GM12891 (cell line): ENCODE data around the gene KPNA2.
"Not testable (repeated sequence)": the region's sequence is repeated elsewhere in the genome, so short reads cannot be mapped to it uniquely, and the experiment has no call there.

ENCODE experiments used
- DNase-seq: peaks from one replicate; pipeline ENCODE4 v3.0.0; 2011; ENCODE audit warnings: low spot score; ENCODE audit not compliant: insufficient read length
- FAIRE-seq: peaks from 2 replicates; lab custom pipeline; 2011; peaks lifted over from hg19 to GRCh38; lab: Jason Lieb, UNC
- PAX5 ChIP-seq: IDR thresholded peaks from 2 replicates; pipeline ENCODE4 v1.6.1; 2011; ENCODE audit warnings: low read length, moderate library complexity, mild to moderate bottlenecking; ENCODE audit not compliant: insufficient read depth, severe bottlenecking
- POLR2A ChIP-seq: IDR thresholded peaks from 2 replicates; pipeline ENCODE4 v1.6.1; 2011; ENCODE audit warnings: low read depth, low read length, control low read depth
- POLR2AphosphoS5 ChIP-seq: IDR thresholded peaks from 2 replicates; pipeline ENCODE4 v1.6.1; 2011; ENCODE audit warnings: low read depth, low read length, control low read depth
- POU2F2 ChIP-seq: IDR thresholded peaks from 2 replicates; pipeline ENCODE4 v1.6.1; 2011; ENCODE audit warnings: low read depth, mild to moderate bottlenecking, control low read depth, low read length, moderate library complexity
- SPI1 ChIP-seq: IDR thresholded peaks from 2 replicates; pipeline ENCODE4 v1.6.1; 2011; ENCODE audit warnings: low read depth, low read length, control low read depth
- TAF1 ChIP-seq: IDR thresholded peaks from 2 replicates; pipeline ENCODE4 v1.6.1; 2011; ENCODE audit warnings: low read depth, low read length, control low read depth

The KPNA2 gene

GRCh38 chr17:67998466-67998865 lies 37.1 kb upstream of the KPNA2 start:
- no peak for DNase-seq
- TF ChIP-seq PAX5: no peak
- no peak for TF ChIP-seq TAF1
- no peak for TF ChIP-seq POLR2AphosphoS5
- TF ChIP-seq POU2F2: no peak
- TF ChIP-seq SPI1: no peak
- no peak for TF ChIP-seq POLR2A
- peak; percentile 33 for FAIRE-seq

DNA sequence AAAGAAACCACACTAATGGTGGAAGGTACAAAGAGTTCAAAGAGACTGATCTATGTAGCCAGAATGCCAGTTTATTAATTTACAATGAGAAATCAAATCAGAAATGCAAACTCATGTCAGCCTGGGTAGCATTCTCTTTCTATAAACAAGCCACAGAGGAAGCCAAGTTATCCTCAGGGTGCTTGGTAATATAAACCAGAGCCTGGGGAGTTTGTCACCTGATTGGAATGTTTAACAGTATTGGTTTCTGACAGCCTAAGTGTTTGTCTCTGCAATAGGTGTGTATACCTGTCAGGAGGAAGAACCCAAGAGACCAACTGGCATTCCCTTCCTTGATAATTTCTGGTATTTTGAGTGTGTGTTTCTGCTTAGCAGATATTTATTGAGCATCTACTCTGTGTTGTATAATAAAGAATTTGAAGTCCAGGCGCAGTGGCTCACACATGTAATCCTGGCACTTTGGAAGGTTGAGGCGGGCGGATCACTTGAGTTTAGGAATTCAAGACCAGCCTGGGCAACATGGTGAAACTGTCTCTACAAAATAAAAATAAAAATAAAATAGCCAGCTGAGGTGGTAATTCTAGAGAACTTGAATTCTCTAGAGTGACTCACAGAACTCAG lies 36.1 kb upstream of the KPNA2 start:
- TF ChIP-seq POLR2AphosphoS5: no peak
- TF ChIP-seq SPI1: no peak
- no peak for TF ChIP-seq POU2F2
- no peak for TF ChIP-seq TAF1
- TF ChIP-seq PAX5: no peak
- no peak for TF ChIP-seq POLR2A
- no peak for FAIRE-seq

GRCh38 chr17:68004201-68004600 lies 31.3 kb upstream of the KPNA2 start:
- FAIRE-seq: no peak
- TF ChIP-seq POU2F2 (no peak), SPI1 (no peak), POLR2A (no peak), TAF1 (no peak), POLR2AphosphoS5 (no peak), PAX5 (no peak)
- DNase-seq: no peak

More for the DNA sequence above, 36.1 kb upstream of the KPNA2 start:
- DNase-seq: no peak

GRCh38 chr17:68006797-68007196 lies 28.7 kb upstream of the KPNA2 start:
- no peak for TF ChIP-seq POLR2AphosphoS5
- no peak for TF ChIP-seq PAX5
- no peak for TF ChIP-seq POU2F2
- no peak for TF ChIP-seq TAF1
- no peak for TF ChIP-seq POLR2A
- DNase-seq (no peak), FAIRE-seq (no peak)

DNA sequence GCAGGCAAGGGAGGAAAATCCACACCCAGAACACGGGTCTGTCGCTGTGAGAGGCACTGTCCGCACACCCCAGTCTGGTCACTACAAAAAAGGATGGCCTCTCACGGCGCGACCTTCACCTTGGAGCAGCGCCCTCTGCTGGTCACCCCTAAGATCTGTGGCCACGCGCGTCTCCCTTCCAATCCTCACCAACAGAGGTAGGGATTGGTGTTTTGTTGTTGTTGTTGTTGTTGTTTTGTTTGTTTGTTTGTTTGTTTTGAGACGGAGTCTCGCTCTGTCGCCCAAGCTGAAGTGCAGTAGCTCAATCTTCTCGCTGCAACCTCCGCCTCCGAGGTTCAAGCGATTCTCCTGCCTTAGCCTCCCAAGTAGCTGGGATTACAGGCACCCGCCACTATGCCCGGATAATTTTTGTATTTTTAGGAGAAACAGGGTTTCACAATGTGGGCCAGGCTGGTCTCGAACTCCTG lies 24.3 kb upstream of the KPNA2 start:
- DNase-seq (peak; percentile 51), FAIRE-seq (peak; percentile 26)

DNA sequence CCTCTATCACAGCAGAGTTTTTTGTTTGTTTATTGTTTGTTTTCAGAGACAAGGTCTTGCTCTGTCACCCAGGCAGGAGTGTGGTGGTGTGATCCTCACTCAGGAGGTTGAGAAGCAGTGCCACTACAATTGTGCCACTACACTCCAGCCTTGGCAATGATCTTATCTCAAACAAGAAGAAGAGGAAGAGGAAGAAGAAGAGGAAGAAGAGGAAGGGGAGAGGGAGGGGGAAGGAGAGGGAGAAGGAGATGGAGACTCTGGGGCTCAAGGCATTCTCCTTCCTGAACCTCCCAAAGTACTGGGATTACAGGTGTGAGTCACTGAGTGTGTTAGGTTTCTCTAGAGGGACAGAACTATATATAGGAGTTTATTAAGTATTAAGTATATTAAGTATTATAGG lies 22.1 kb upstream of the KPNA2 start:
- DNase-seq (no peak), FAIRE-seq (no peak)
- TF ChIP-seq SPI1 (no peak), POU2F2 (no peak), TAF1 (no peak), POLR2AphosphoS5 (no peak), POLR2A (no peak), PAX5 (no peak)

More for the DNA sequence above, 24.3 kb upstream of the KPNA2 start:
- TF ChIP-seq POLR2AphosphoS5 (no peak), PAX5 (no peak), POU2F2 (no peak), POLR2A (no peak), SPI1 (no peak), TAF1 (no peak)

DNA sequence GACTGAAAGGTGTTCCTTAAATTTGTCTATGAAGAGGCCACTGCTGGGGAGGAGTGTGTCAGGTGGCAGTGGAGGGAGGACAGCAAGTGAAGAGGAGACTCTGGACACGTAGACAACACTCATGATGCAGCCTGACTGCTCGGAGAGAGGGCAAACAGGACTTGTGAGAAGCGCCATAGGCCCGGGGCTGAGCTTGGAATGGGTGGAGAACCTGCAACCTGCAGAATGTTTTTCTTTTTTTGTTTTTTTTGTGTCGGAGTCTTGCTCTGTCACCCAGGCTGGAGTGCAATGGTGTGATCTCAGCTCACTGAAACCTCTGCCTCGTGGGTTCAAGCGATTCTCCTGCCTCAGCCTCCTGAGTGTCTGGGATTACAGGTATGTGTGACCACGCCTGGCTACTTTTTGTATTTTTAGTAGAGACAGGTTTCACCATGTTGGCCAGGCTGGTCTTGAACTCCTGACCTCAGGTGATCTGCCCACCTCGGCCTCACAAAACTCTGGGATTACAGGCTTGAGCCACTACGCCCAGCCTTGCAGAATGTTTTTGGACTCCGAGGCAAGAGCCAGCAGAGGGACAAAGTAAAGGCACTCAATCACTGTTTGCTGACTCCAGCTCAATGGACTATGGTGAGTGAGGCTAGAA lies 20.3 kb upstream of the KPNA2 start:
- TF ChIP-seq TAF1: no peak
- no peak for TF ChIP-seq PAX5
- no peak for TF ChIP-seq SPI1
- TF ChIP-seq POU2F2: no peak
- TF ChIP-seq POLR2AphosphoS5: no peak
- TF ChIP-seq POLR2A: no peak
- no peak for FAIRE-seq
- DNase-seq: no peak

DNA sequence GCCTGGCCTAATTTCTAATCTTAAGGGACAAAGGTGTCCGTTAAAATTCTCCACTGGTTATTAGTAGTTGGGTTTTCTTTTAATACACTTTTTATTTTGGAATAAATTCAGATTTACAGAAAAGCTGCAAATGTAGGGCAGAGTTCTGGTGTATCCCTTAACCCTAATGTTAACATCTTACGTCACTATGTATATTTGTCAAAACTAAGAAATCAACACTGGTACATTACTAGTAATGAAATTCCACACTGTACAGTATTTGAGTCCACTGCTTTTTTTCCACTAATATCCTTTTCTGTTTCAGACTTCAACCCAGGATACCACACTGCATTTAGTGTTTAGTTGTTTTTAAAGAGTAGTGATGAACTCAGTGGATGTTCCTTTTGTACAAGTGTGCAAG lies 18.7 kb upstream of the KPNA2 start:
- no peak for DNase-seq
- TF ChIP-seq POLR2A: no peak
- no peak for TF ChIP-seq POLR2AphosphoS5
- no peak for TF ChIP-seq SPI1
- no peak for TF ChIP-seq TAF1
- no peak for TF ChIP-seq POU2F2
- no peak for TF ChIP-seq PAX5
- FAIRE-seq: no peak

DNA sequence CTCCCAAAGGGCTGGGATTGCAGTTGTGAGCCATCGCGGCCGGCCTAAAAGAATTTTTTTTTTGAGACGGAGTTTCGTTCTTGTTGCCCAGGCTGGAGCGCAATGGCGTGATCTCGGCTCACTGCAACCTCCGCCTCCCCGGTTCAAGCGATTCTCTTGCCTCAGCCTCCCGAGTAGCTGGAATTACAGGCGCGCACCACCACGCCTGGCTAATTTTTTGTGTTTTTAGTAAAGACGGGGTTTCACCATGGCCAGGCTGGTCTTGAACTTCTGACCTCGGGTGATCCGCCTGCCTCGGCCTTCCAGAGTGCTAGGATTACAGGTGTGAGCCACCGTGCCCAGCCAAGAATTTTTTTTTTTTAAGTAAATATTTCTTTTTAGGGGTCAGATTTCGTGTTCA lies 17.0 kb upstream of the KPNA2 start:
- not testable (repeated sequence) for FAIRE-seq, DNase-seq
